8988T (cell line): ENCODE measurements around the gene TNRC6C.

Source experiments
- DNase-seq: peaks from one replicate; pipeline ENCODE4 v3.0.0; 2011

Gene TNRC6C

GRCh38 chr17:78142119-78142861 is 183.8 kb downstream of the TNRC6C start:
- DNase-seq = no peak

GRCh38 chr17:78143214-78144146 is 185.0 kb downstream of the TNRC6C start:
- DNase-seq = no peak

- no peak for DNase-seq
Measured at GRCh38 chr17:78144147-78144719, 185.7 kb downstream of the TNRC6C start.

- DNase-seq = no peak
Measured at GRCh38 chr17:78144736-78145641, 186.5 kb downstream of the TNRC6C start.

GRCh38 chr17:78146471-78146869 is 188.0 kb downstream of the TNRC6C start:
- no peak for DNase-seq

- DNase-seq = no peak
Measured at GRCh38 chr17:78146881-78147280, 188.4 kb downstream of the TNRC6C start.

- no peak for DNase-seq
Measured at GRCh38 chr17:78147315-78147998, 189.0 kb downstream of the TNRC6C start.

- DNase-seq = no peak
Measured at GRCh38 chr17:78148286-78149016, 189.9 kb downstream of the TNRC6C start.

- no peak for DNase-seq
Measured at GRCh38 chr17:78151514-78152008, 193.1 kb downstream of the TNRC6C start.

- DNase-seq = no peak
Measured at GRCh38 chr17:78154903-78155811, 196.7 kb downstream of the TNRC6C start.
